Coronary artery (tissue), 2 donors: ENCODE measurements around the gene ZNF155.

Source experiments
- DNase-seq: peaks from one replicate; pipeline ENCODE4 v3.0.0-alpha.2; 2017; ENCODE audit warnings: low spot score
- H3K27ac ChIP-seq, 2 donors: fragments of 200-600 bp; sonication (generic); one replicate each; pipeline ENCODE4 v1.5.1; 2016 to 2019
- H3K4me3 ChIP-seq: fragments of 200-600 bp; sonication (generic); 2 replicates; pipeline ENCODE4 v1.5.1; 2016; ENCODE audit warnings: mild to moderate bottlenecking, moderate library complexity
- TF ChIP-seq, protein P1 (sequence below): fragments of 200-600 bp; sonication (generic); IDR thresholded peaks from one replicate; pipeline ENCODE4 v1.5.1; 2019; ENCODE audit warnings: antibody characterized with exemption

Gene ZNF155

GRCh38 chr19:43950834-43951645 is 32.9 kb upstream of the ZNF155 start, which contains the start of gene ZNF221:
TSS of gene ZNF221 (plus strand) at chr19:43951228. CDS start at chr19:43962727, 11,499 bp downstream.
- H3K4me3 ChIP-seq: peak within 1 kb of the TSS; percentile 76
- peak; percentile 91 for DNase-seq
- TF ChIP-seq, protein P1, sequence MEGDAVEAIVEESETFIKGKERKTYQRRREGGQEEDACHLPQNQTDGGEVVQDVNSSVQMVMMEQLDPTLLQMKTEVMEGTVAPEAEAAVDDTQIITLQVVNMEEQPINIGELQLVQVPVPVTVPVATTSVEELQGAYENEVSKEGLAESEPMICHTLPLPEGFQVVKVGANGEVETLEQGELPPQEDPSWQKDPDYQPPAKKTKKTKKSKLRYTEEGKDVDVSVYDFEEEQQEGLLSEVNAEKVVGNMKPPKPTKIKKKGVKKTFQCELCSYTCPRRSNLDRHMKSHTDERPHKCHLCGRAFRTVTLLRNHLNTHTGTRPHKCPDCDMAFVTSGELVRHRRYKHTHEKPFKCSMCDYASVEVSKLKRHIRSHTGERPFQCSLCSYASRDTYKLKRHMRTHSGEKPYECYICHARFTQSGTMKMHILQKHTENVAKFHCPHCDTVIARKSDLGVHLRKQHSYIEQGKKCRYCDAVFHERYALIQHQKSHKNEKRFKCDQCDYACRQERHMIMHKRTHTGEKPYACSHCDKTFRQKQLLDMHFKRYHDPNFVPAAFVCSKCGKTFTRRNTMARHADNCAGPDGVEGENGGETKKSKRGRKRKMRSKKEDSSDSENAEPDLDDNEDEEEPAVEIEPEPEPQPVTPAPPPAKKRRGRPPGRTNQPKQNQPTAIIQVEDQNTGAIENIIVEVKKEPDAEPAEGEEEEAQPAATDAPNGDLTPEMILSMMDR: peak; percentile 18
- H3K27ac ChIP-seq: peak within 1 kb of the TSS; percentile 29 to 79

DNA sequence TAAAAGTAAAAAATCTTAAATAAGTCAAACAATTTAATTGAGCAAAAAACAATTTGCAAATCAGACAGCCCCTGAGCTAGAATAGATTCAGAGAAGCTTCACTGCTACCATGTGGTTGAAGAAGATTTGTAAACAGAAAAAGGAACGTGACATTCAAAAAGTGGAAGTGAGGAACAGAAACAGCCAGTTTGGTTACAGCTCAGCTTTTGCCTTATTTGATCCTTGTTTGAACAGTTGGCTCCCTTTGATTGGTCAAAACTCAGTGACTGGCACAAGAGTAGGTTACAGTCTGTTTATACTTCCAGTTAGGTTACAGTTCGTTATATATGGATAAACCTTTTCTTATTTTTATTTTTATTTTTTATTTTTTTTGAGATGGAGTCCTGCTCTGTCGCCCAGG is 27.2 kb upstream of the ZNF155 start:
- TF ChIP-seq, protein P1: no peak
- DNase-seq: no peak
- H3K4me3 ChIP-seq: no peak overlapping the region
- no peak overlapping the region for H3K27ac ChIP-seq

DNA sequence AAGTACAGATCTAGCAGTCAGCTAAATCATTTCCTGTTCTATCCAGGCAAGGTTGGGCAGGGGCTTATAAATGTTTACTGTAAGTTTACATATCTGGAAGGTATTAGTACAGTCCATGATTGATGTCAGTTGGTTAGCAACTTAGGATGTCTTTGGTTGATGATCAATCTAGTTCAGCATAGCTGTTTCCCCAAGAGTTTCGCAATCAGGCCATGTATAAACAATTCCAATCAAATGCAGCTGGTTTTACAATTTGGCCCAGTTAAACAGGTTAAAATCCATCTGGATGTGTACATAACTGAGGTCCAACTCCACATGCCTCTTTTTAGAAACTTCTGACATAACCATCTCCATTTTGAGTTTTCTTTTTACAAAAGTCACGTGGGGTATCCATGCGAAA is 26.1 kb upstream of the ZNF155 start:
- H3K27ac ChIP-seq: no peak overlapping the region
- TF ChIP-seq, protein P1: no peak
- no peak for DNase-seq
- H3K4me3 ChIP-seq: peak overlapping the region; percentile 8

- TF ChIP-seq, protein P1: no peak
- Histone ChIP-seq H3K27ac (no peak overlapping the region), H3K4me3 (no peak overlapping the region)
- no peak for DNase-seq
Observed at GRCh38 chr19:43960411-43960810, 23.6 kb upstream of the ZNF155 start.

- Histone ChIP-seq H3K27ac (no peak overlapping the region), H3K4me3 (peak overlapping the region; percentile 43)
- no peak for DNase-seq
- TF ChIP-seq, protein P1: no peak
Observed at GRCh38 chr19:43966079-43966694, 17.8 kb upstream of the ZNF155 start.

- no peak for DNase-seq
- no peak overlapping the region for H3K27ac ChIP-seq
- H3K4me3 ChIP-seq: no peak overlapping the region
- TF ChIP-seq, protein P1: no peak
Observed at GRCh38 chr19:43976732-43977131, 7.3 kb upstream of the ZNF155 start.

- peak overlapping the region in 1 of 2 donors; percentile 67 for H3K27ac ChIP-seq
Observed at GRCh38 chr19:43983544-43983911, 460 bp upstream of the ZNF155 start.

More at GRCh38 chr19:43983544-43983911, 460 bp upstream of the ZNF155 start:
- peak overlapping the region; percentile 81 for H3K4me3 ChIP-seq
- no peak for DNase-seq
- TF ChIP-seq, protein P1: no peak
